SIG-M5 treated with dmso at 0.1 percent for 504 hours (cell line): ENCODE data around the gene TFDP2.
"Not testable (repeated sequence)": the region's sequence is repeated elsewhere in the genome, so short reads cannot be mapped to it uniquely, and the experiment has no call there.

Experiments
- DNase-seq: peaks from one replicate; lab custom pipeline; 2025; ENCODE audit not compliant: unreplicated experiment; lab: John Stamatoyannopoulos, UW

TFDP2 gene

DNA sequence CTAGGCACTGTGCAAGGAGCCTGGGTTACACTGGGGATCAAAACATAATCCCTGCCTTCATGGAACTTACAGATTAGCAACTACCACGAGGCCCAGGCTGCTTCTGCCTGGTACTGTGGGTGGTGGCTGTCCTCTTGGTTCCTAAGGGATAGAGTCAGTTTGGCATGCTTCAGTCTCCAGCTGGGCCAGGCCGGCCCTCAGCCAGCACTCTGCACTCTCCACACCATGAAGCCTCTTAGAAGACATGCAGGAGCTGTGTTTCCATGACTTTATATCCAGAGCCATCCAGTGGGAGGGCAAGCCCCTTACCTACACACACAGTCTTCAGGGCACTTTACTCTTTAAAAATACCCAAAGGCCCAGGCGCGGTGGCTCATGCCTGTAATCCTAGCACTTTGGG lies 218.5 kb downstream of the TFDP2 start:
- DNase-seq, result no peak

DNA sequence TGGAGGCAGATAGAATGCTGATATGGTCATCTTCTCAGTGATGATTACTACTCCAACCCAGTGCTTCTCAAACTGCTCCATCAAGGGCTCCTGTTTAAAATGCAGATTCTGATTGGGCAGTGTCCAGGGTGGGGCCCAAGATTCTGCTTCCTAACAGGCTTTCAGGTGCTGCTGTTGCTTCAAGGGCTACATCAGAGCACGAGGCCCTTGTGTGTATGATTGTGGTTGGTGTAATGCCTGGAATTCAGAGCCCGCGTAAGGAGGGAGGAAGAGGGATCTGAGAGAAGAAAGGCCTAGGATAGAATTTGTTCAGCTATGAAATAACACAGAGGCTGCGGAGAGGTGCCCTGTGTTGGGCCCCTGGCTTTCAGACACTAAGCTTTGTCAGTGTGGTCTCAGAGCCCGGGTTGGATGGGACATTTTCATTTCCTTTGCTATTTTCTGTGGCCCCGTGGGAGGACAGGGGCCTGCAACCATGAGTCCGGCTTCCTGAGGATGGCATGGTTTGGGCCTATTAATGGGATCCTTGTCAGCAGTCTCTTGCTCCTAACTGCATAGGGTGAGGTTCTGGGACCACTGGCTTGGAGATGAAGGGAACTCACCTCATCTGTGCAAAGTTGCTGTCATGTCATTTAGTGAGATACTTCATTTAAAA lies 219.9 kb downstream of the TFDP2 start:
- DNase-seq, result no peak

DNA sequence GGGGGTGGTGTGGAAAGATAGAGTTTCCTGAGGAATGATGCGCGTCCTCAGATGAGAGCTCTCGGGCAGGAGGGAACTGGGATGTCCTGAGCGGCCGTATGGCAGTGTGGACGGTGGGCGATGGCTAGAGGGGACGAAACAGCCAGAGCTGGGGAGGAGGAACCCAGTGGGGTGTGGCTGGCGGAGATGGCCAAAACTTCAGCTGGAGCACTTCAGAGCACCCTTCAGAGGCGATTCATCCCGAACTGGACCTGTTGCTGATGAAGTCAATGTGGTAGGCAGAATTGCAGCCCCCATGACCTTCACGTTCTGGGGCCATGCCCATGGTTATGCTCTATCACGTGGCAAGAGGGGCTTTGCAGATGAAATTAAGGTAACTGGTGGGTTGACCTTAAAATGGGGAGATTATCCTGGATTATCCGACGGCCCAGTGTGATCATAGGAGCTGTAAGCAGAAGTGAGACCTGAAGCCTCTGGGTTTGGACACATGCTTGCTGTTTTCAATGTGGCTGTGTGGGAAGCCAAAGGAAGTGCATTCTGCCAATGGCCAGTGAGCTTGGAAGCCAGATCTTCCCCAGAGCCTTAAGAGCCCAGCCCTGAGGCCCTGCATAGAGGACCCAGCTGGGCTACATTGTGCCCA lies 220.6 kb downstream of the TFDP2 start:
- no peak for DNase-seq

DNA sequence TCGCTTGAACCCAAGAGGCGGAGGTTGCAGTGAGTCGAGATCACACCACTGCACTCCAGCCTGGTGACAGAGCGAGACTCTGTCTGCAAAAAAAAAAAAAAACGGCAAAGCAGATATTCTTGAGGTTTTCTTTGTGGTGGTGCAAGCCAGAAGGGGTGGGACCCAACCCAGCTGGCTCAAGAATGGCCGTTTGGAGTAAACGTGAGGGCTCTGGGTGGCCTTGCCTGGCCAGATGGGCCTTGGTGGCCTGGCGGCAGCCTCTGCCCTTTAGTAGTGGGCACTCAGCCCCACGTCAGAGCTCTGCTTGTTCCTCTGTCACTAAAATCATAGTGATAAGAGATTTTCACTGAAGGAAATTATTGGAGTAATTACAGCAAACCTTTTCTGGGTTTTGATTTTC lies 222.4 kb downstream of the TFDP2 start:
- no peak for DNase-seq

DNA sequence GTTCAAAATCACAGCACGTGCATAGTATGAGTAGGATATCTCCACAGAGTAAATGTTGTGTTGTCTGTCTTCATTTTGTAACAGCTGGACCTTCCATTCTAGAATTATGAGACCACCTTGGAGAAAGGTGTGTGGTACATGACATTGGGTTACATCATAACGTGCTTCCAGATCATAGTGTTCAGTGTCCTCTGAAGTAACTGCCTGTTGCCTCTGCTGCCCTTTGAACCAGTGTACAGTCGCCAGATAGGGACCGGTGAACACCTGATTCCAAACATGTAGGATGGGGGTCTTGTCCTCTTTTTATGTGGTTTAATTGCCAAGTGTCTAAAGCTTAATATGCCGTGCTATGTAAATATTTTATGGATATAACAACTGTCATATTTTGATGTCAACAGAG lies 223.7 kb downstream of the TFDP2 start:
- DNase-seq, result not testable (repeated sequence)

DNA sequence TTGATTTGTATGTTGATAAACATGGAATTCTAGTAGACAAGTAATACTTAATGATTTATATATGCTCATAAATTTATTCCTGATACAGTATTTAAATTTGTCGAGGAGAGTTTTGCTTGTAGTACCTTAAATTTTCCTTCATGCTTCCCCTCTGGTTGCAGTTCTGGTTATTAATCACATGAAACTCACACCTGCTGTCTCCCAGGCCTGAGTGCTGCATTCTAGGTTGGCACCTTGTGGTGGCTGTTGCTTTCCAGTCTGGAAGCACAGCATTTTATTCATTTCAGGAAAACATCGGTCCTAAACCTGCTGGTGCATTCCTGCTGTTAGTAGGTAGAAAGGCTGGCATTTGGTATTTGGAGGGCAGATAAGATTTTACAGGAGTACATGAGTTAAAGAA lies 228.0 kb downstream of the TFDP2 start:
- no peak for DNase-seq

DNA sequence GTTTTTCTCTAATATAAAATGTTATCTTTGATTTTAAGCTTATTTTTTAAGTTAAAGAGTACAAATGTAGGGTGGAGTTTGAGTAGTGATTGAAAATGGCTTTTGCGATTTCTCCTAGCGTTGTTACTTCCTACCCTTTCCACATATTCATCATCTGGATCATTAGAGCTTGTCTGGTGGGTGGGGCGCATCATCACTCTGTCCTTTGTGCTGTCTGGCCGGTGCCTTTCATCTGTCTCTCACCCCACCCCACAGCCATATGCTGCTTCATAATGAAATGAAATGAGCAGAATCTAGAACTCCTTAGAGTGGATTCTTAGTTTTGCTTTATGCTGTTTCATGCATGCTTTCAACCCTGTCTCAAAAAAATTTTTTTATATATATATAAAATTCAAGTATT lies 228.6 kb downstream of the TFDP2 start:
- no peak for DNase-seq

DNA sequence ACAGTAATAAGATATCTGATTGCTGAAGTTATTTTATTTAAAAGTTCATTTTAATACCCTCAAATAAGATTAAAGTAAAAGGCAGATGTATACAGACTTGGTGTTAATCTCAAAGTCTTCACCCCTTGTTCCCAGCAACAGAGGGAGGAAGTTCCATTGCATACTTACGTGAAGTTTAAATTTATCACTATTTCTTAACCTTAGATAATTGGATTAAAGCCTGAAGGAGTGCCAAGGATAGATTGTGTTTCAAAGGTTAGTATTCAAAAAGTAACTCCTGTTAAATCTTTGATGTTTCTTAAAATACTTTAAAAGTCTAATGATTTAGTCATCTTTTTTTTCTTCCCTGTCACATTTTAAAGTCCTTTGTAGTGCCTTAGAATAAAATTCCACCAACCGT lies 233.6 kb downstream of the TFDP2 start:
- DNase-seq, result no peak

DNA sequence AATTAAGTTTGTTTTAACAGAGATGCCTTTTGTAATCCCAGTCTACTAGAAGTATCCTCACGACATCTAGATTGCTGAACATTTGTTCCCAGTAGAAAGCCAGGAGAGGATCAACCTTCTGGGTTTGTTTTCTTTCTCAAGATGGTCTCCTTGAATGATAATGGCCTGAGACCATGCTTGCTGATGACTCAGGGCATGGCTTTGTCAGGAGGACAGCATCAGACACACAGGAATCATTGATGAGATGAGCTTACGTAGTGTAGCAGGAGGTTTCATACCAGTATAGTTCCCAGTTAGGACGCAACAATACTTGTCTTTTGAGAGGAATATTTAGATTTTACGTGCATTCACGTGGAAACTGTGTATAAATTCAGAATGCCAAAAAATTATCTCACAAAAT lies 234.3 kb downstream of the TFDP2 start:
- DNase-seq, result no peak

DNA sequence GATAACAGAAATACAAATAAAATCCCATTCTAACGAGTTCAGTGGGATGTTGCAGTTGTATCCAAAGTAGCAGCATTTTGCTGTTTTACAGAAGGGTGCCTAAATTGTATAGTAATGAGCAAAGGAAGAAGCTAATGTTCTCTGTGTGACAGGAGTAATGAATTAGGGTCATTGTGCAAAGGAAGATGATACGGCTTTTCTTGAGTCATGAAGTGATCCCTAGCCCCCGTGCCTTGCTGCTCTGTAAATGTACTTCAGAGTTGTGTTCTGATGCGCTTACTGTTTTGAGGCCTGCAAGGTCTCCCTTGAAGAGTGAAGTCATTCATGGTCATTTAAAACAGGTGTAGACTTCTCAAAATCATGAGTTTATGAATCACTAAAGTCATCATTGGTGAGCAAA lies 235.0 kb downstream of the TFDP2 start:
- no peak for DNase-seq

DNA sequence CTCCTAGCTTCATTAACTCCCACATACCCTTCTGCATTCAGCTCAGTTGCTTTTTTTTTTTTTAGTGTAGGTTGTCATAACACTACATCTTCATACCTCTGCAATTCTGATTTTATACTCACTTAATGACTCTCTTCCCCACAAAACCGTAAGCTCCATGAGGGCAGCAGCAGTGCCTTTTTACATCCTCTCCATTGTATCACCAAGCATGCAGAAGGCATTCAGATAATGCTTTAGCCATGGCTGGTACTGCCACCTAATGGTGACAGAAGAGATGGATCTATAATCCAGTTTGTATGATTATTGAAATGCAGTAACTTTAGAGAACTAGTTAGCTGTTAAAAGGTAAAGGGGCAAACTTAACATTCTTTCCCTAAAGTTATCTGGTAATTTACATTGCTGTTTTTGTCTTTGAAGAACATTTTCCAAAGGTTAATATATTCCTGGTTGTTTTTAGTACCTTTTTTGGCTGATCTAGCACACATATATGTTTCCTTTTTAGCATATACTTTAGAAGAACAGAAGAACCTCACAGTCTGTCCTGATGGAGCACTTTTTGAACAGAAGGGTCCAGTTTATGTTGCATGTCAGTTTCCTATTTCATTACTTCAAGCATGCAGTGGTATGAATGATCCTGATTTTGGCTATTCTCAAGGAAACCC lies 236.1 kb downstream of the TFDP2 start:
- DNase-seq, result peak; percentile 66

DNA sequence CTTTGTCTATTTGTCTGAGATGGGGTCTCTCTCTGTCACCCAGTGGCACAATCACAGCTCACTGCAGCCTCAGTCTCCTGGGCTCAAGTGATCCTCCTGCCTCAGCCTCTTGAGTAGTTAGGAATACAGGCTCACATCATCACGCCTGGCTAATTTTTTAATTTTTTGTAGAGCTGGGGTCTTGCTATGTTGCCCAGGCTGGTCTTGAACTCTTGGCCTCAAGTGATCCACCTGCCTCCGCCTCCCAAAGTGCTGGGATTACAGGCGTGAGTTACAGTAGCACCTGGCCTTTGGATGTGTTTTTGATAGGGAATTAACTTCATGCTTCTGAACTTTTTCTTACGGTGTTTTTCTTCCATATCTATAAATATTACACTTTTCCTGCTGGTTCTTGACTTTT lies 239.4 kb downstream of the TFDP2 start:
- DNase-seq, result not testable (repeated sequence)

DNA sequence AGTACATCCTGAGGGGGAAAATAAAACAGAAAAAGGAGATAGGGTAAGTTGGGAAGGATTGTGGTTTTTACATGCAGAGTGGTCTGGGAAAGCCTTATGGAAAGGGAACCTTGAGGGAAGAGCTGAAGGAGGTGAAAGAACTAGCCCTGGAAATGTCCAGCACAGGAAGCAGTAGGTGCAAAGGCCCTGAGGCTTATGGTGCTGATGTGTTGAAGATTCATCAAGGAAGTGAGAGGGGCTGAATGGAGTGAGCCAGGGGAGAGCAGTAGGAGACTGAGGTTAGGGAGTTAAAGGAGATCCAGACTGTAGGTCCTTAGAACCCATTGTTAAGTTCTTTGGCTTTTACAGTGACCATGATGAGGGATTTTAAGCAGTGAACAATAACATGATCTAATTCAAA lies 239.9 kb downstream of the TFDP2 start:
- DNase-seq, result no peak

DNA sequence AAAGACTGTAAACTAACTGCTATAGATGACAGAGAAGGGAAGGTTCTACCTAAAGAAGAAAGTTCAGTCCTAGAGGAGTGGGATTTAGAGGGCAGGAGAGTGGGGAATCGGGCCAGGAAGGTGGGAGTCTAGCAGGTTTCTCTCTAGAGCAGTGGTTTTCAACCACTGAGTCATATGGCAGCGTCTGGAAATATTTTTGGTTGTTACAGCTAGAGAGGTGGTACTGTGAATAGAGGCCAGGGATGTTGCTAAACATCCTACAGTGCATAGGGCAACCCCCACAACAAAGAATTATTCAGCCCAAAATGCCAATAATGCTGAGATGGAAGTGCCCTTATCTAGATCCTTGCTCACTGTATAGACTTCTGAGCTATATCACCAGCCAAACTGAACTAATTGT lies 244.2 kb downstream of the TFDP2 start:
- no peak for DNase-seq

DNA sequence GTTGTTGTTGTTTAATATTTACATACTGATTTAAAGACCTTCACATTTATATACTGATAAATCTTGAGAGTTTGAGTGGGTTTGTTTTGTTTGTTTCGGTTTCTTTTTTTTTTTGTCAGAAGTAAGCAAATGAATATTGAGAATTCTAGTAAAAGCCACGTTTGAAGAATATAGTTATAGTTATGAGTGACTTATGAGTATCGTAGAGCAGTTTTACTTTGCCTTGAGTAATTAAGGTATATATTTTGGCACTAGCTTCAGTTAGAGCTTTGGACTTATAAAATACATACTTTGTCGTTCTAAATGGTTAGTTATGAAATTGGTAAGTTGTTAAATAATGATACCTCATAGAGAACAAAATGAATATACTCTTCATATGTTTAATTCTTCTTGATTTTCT lies 245.1 kb downstream of the TFDP2 start:
- no peak for DNase-seq

DNA sequence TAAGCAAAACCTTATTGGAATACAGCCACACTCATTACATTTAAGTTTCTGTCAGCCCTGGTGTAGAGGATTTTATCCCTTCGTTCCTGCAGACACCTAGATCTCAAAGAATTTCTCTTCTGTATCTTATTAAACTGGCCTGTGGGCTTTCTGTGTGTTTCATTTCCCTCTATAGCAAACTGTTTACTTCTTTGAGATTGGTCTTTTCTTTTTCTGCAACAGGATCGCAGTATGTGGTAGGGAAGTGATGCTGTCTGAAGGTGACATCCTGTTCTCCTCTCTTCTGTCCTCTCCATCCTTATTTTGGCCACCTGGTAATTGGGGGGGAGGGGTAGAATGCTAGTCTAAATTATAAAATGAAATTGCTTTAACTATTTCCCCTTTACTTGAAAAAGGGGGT lies 247.4 kb downstream of the TFDP2 start:
- no peak for DNase-seq

DNA sequence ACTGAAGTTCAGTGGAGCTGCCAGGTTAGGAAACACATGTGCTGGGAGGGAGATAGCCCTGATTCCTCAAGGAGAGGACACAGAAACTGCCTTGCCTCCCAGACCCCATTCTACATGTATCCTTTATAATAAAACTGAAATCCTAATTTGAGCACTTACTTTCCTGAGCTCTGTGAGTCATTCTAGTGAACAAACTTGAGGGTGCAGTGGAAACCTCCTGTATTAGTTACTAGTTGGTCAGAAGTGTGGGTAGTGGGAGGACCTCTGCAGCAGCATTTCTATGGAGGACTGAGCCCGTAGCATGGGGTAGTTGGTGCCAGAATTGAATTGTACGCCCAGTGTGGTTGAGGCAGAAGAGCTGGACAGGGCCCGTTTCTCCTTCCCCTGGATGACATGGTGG lies 249.0 kb downstream of the TFDP2 start:
- DNase-seq, result no peak

DNA sequence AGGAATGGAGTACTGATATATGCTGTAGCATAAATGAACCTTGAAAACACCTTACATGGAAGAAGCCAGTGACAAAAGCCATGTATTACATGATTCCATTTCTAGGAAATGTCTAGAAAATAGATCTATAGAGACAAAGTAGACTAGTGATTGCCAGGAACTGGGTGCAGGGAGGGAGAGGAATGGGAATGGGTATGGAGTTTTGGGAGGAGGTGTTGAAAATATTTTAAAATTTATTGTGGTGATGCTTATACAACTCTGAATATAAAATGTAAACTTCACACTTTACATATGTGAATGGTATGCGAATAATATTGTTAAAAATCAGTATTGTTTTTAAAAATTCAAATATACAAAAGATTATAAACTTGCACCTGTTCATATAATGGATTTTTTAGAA lies 250.4 kb downstream of the TFDP2 start:
- no peak for DNase-seq

DNA sequence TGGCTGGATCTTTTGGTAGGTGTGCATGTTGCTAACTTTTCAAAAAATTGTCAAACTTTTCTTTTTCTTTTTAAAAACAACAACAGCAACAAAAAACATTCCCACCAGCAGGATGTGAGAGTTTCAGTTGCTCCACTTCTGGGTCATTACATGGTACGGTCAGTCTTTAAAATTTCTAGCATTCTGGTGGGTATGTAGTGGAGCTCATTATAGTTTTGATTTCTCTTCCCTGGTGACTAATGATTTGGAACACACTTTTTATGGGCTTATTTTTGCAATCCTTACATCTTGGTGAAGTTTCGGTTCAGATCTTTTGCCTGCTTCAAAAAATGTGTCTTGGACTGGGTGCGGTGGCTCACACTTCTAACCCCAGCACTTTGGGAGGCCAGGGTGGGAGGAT lies 253.6 kb downstream of the TFDP2 start:
- DNase-seq, result no peak

DNA sequence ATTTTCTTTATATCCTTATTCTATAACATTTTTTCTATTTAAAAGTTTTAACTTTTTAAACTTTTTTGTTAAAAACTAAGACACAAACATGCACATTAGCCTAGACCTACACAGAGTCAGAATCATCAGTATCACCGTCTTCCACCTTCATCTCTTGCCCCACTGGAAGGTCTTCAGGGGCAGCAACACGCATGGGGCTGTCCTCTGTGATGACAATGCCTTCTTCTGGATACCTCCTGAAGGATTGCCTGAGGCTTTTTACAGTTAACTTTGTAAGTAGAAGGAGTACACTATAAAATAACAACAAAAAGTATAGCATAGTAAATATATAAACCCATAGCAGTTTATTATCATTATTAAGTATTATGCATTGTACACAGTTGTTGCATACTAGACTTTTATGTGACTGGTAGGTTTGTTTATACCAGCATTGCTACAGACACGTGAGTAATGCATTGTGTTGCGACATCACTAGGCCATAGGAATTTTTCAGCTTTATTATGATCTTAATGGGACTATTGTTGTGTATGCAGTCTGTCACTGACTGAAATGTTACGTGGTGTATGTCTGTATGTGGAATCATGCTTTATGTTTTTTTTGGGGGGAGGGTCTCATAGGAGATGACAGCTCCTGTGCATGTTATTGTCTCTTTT lies 254.7 kb downstream of the TFDP2 start:
- DNase-seq, result peak; percentile 66
